LoVo (cell line): ENCODE data around the gene CDH20.

ENCODE experiments used
- DNase-seq: peaks from one replicate; pipeline ENCODE4 v3.0.0-alpha.2; 2016; ENCODE audit warnings: low spot score

The CDH20 gene

GRCh38 chr18:61426492-61427053 is 93.3 kb downstream of the CDH20 start:
- no peak for DNase-seq

GRCh38 chr18:61428266-61428665 is 95.0 kb downstream of the CDH20 start:
- DNase-seq: no peak

DNA sequence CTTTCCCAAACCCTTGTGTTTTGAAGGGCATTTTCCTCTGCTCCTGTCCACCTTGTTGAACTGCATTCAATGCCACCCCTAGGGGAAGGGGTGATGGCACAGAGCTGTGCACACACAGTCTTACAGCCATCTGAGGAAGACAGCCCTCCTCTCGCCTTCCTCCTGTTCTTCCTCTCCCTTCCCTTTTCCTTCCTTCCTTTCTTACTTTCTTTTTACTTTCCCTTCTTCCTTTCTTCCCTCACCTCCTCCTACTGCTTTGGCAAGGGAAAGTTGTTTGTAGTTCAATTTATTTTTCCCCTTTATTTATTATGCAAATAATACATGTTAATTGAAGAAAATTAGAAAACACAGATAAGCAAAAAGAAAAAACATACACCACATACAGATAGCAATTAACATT is 99.4 kb downstream of the CDH20 start:
- no peak for DNase-seq

DNA sequence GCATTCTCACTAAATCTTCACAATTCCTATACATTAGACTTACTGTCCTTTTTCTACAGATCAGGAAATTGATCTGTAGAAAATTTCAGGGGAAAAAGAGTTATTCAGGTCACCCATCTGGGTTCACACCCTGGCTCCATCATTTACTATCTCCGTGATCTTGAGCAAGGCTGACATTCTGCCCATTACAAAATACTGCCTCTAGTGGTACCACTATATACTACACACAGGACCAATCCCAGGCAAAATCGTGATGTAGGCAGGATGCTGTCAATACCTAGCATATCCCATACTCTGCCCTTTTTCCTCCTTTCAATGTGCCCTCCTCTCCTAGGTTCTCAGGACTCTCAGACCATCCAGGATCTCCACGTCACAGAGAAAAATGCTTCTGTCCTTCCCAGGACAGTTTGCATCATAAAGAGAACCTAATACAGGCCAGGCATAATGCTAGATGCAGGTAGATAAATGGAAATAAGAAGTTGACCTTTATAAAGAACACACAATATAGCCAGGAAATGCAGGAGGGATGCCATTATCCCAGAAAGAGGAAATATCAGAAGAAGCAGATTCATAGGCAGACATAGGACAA is 101.9 kb downstream of the CDH20 start:
- peak; percentile 21 for DNase-seq

DNA sequence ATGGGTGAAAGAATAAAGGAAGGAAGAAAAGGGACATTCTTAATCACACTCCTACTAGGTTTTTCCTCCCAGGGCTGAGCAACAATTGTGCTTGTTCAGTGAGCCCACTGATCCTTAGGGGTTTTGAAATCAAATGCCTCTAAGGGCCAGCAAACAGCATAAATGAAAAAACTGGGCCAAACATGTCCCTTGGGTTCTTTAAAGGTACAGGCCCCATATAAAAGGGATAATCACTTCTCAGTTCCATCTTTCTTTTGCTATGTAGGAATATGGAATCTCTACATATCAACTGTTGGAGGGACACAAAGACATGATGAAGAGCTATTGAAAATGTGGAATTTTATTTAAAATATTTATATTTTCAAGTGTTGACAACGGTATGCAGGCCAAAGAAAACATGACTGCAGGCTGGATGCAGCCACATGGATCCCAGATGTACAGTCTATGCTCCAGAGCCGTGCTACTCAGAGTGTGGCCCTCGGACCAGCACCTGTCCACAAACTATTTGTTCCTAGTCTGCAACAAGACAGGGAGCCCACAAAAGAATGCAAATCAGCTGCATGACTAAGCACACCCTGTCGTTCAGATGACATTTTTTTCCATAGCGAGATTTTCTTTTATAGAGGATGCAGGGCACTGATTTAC is 110.0 kb downstream of the CDH20 start:
- no peak for DNase-seq

- DNase-seq: no peak
Observed at GRCh38 chr18:61448316-61448715, 115.1 kb downstream of the CDH20 start.

- DNase-seq: no peak
Observed at GRCh38 chr18:61459896-61460648, 126.8 kb downstream of the CDH20 start.

GRCh38 chr18:61464551-61465142 is 131.4 kb downstream of the CDH20 start:
- no peak for DNase-seq

- DNase-seq: no peak
Observed at GRCh38 chr18:61466736-61467135, 133.5 kb downstream of the CDH20 start.

GRCh38 chr18:61470031-61470674 is 136.9 kb downstream of the CDH20 start:
- no peak for DNase-seq

GRCh38 chr18:61471541-61471940 is 138.3 kb downstream of the CDH20 start:
- DNase-seq: no peak

DNA sequence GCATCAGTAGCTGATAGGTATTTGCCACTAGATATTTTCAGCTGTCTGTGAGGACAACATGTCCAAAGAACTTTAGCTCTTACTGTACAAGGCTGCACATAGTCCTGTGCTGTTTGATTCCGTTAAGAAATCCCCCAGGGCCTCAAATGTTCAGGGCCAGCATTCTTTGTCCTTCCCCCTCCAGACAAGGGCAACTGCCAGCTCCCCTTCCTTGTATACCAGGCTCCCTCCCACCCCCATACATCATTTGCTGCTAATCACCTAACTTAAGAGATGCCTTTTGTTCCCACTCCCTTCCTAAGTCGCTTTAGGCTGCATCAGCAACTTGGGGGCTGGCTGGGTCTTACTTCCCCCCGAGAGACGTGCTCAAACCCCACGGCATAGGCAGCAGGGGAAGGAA is 138.7 kb downstream of the CDH20 start:
- no peak for DNase-seq

DNA sequence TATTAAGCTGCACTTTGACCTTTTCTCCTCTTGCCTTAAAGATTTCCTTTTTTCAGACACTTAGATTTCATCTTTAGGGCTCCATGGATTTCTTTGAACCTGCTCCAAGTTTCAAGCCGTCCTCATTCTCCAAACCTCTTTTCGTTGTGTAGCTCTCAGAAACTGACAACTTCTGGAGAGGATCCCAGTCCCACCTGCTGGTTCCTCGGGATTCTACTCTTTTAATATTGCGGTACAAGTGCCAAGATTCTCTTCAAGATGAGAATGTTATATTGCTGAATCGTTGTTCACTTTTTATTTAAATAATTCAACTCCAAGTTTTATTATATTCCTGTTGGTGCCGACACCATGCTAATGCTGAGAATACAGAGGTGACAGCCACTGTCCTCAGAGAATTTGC is 141.1 kb downstream of the CDH20 start:
- no peak for DNase-seq

DNA sequence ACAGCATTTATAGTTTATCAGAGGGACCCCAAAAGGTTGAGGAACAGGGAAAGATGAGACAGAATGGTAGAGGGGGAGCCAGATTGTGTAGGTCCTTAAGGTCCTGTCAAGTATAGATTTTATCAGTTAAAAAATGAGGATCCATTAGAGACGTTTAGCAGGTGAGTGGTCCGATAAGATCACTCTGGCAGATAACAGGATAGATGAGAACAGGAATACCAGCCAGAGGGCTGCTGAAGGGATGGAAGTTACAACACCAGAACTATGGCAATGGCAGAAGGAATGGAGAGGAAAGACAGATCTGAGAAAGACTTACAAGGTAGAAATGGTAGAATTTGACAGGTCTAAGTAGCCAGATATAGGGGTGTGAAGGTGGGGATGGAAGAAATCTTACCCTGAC is 141.7 kb downstream of the CDH20 start:
- no peak for DNase-seq

DNA sequence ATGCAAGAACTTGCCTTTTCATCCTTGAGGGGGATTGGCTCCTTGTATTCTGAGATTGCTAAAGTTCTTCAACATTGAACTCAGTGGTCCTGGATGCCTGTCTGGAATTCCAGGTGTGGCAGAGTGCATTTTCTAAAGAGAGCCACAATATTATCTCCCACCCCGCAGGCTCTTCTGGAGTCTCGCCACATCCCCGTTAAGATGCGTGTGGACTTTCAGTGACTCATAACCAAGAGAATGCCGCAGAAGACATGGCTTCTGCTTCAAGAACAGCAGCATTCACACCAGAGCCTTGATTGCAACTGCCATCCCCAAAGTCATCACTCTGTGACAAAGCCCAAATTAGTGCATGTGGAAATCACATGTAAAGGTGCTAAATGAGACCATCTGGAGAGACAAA is 142.7 kb downstream of the CDH20 start:
- no peak for DNase-seq

GRCh38 chr18:61489334-61489733 is 156.1 kb downstream of the CDH20 start:
- no peak for DNase-seq

DNA sequence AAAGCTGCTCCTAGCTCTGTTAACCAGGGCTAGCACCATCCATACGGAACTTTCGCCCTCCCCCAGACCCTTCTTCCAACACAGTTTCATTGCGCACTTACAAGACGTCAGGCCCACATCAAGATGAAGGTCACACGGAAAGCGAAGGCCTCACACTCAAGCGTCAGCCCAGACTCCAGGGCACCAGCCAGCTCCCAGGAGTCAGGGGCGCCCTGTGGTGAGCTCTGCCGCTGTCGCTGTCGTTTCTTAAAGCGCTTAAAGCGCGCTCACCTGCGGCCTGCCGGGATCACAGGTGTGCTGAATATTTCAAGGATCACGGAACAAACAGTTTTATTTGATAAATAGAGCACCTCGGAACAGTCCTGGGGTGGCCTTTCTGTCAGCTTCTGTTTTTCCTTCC is 163.1 kb downstream of the CDH20 start:
- DNase-seq: no peak

DNA sequence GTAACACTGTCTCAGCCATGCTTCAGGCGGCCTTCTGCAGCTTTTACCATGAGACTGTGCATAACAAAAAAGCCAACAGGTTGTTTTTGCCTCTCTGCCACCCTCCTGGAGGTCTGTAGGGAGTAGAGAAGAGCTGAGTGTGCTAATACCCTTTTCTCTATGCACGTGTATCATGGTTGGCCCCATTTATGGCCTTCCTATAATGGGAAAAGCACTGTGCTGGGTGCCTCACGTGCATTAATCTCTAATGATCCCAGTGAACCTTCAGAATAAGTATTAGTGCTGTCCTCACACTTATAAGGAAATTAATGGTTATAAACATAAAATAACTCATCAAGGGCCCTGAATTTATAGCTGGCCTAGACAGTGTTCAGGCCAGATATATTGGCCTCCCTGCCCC is 164.2 kb downstream of the CDH20 start:
- no peak for DNase-seq

DNA sequence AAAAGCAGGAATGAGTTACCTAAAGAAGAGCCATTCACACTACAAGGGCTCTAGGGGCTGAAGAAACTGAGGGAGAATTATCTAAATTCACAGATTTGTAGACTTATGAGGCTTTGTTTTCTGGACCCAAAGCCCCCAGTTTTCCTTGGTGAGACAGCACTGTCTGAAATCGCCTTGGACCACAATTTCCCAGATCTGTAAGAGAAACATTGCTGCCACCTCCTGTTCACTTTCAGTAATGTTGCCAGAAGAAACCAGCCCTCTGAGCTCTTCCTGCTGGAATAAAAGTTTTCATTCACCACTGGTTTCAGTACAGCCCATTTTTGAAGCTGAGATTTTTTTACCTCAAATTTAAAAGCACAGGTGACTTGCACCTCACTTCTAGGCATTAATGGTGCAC is 169.2 kb downstream of the CDH20 start:
- peak; percentile 50 for DNase-seq

GRCh38 chr18:61503688-61504087 is 170.5 kb downstream of the CDH20 start:
- DNase-seq: no peak

DNA sequence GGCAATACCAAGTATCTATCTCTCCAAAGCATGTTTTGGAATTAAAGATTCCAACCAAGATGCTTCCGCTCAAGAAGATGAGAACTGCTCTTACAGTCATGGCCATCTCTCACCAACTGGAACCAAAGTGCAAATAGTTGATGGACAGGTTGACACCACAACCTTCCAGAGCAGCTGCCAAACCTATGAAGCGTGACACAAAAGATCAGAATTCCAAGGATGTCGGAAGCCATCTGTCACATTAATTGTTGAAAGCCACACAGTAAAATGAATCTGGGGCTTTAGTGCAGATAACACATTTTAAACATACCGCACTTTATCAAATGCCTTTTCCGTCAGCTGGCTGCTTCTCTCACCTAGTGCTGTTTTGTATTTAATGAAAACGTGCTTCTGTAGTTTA is 195.7 kb downstream of the CDH20 start:
- peak; percentile 32 for DNase-seq

DNA sequence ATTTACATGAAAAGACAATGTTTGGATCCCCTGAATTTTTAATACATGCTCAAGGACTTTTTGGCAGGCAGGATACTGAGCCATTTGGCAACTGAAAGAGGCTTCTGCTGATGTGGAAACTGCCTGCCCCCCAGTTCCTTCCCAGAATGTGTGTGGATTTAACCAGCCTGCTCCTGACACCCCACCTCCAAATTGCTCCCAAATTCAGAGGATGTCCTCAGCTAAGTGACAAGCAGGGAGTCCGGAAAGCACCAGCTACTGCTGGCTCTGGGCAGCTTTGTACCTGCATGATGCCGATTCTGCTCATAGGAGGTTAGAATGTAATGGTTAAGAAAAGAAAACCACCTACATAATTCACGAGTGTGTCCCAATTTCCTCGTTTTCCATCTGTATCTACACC is 197.5 kb downstream of the CDH20 start:
- DNase-seq: no peak
